HEK293 (cell line): ENCODE data around the gene RNF115.

Experiments used
- CTCF ChIA-PET: fragments of 350-600 bp; formaldehyde crosslinking; extraction: SDS; loops from one replicate; lab custom pipeline; 2021; ENCODE audit warnings: antibody characterized with exemption; lab: Yijun Ruan, JAX
- POLR2A ChIA-PET: fragments of 300-600 bp; formaldehyde crosslinking; extraction: SDS; loops from one replicate; lab custom pipeline; 2020; ENCODE audit warnings: antibody characterized with exemption, inconsistent platforms; lab: Yijun Ruan, JAX
- H3K27ac ChIP-seq: fragments of 200-500 bp; sonication (Bioruptor generic); 2 replicates; pipeline ENCODE4 v1.5.1; 2014; ENCODE audit warnings: low read depth, low read length, control low read depth, inconsistent platforms; ENCODE audit errors: extremely low read depth
- H3K36me3 ChIP-seq, 2 experiments: fragments of 200-500 bp in 1 of 2; sonication (Bioruptor generic) in 1 of 2; 1 replicate in 1 of 2; 2 replicates in 1 of 2; pipeline ENCODE4 v1.5.1; 2014 to 2017; ENCODE audit warnings: inconsistent platforms in 2 of 2, low read length in 2 of 2; ENCODE audit not compliant: control insufficient read depth in 2 of 2, insufficient read depth in 1 of 2
- H3K4me1 ChIP-seq: fragments of 200-500 bp; sonication (Bioruptor generic); 2 replicates; pipeline ENCODE4 v1.5.1; 2014; ENCODE audit warnings: mild to moderate bottlenecking, low read length, inconsistent platforms; ENCODE audit not compliant: control insufficient read depth, insufficient read depth
- H3K4me3 ChIP-seq: 2 replicates; pipeline ENCODE4 v1.5.1; 2011; ENCODE audit warnings: low read depth, mild to moderate bottlenecking, control low read depth, low read length, moderate library complexity
- H3K9me3 ChIP-seq: fragments of 200-500 bp; sonication (Bioruptor generic); 2 replicates; pipeline ENCODE4 v1.5.1; 2014; ENCODE audit warnings: low read depth, low read length, inconsistent platforms; ENCODE audit not compliant: control insufficient read depth, insufficient read depth
- CTCF ChIP-seq: fragments of 450-650 bp; formaldehyde crosslinking; IDR thresholded peaks from 2 replicates; pipeline ENCODE4 v1.5.1; 2016; ENCODE audit warnings: missing biosample characterization, missing genetic modification characterization
- INSM2 ChIP-seq: fragments of 450-650 bp; formaldehyde crosslinking; IDR thresholded peaks from 2 replicates; pipeline ENCODE4 v1.5.1; 2016; ENCODE audit warnings: missing biosample characterization, missing genetic modification characterization
- SETDB1 ChIP-seq: IDR thresholded peaks from one replicate; pipeline ENCODE4 v1.6.1; 2017; ENCODE audit warnings: mild to moderate bottlenecking, low read length, moderate library complexity, mixed read lengths; ENCODE audit not compliant: insufficient read length
- TRIM28 ChIP-seq: IDR thresholded peaks from 2 replicates; pipeline ENCODE4 v1.6.1; 2011; ENCODE audit warnings: low read length, control low read depth, borderline replicate concordance
- YY1 ChIP-seq: fragments of 450-650 bp; formaldehyde crosslinking; IDR thresholded peaks from 2 replicates; pipeline ENCODE4 v1.5.1; 2018; ENCODE audit warnings: missing biosample characterization, missing genetic modification characterization
- ZFP3 ChIP-seq: fragments of 450-650 bp; formaldehyde crosslinking; IDR thresholded peaks from 2 replicates; pipeline ENCODE4 v1.5.1; 2016; ENCODE audit warnings: low read depth, missing biosample characterization, missing genetic modification characterization
- ZNF174 ChIP-seq: fragments of 450-650 bp; formaldehyde crosslinking; IDR thresholded peaks from 2 replicates; pipeline ENCODE4 v1.5.0; 2017; ENCODE audit warnings: missing biosample characterization, mild to moderate bottlenecking, missing genetic modification characterization
- ZNF18 ChIP-seq: fragments of 450-650 bp; formaldehyde crosslinking; IDR thresholded peaks from 2 replicates; pipeline ENCODE4 v1.5.1; 2016; ENCODE audit warnings: missing biosample characterization, missing genetic modification characterization
- ZNF24 ChIP-seq: fragments of 450-650 bp; formaldehyde crosslinking; IDR thresholded peaks from 2 replicates; pipeline ENCODE4 v1.5.1; 2016; ENCODE audit warnings: missing biosample characterization, missing genetic modification characterization
- ZNF518A ChIP-seq: fragments of 450-650 bp; formaldehyde crosslinking; conservative IDR thresholded peaks from 2 replicates; pipeline ENCODE4 v1.5.1; 2016; ENCODE audit warnings: low read depth, missing biosample characterization, missing genetic modification characterization
- ZNF654 ChIP-seq: fragments of 450-650 bp; formaldehyde crosslinking; IDR thresholded peaks from 2 replicates; pipeline ENCODE4 v1.5.1; 2016; ENCODE audit warnings: low read depth, missing biosample characterization, missing genetic modification characterization
- ZNF658 ChIP-seq: fragments of 450-650 bp; formaldehyde crosslinking; IDR thresholded peaks from 2 replicates; pipeline ENCODE4; 2016; ENCODE audit warnings: missing biosample characterization, missing genetic modification characterization
- ZNF777 ChIP-seq: fragments of 450-650 bp; formaldehyde crosslinking; IDR thresholded peaks from 2 replicates; pipeline ENCODE4 v1.5.1; 2017; ENCODE audit warnings: missing biosample characterization, missing genetic modification characterization, borderline replicate concordance
- ZSCAN4 ChIP-seq: fragments of 450-650 bp; formaldehyde crosslinking; IDR thresholded peaks from 2 replicates; pipeline ENCODE4 v1.5.1; 2017; ENCODE audit warnings: missing biosample characterization, missing genetic modification characterization

The RNF115 gene

GRCh38 chr1:145716641-145717345, 107.1 kb downstream of the RNF115 start:
- Histone ChIP-seq H3K9me3 (no peaks in the 10 kb centered on the region), H3K27ac (no peak overlapping the region), H3K36me3 (no peaks in the 10 kb centered on the region; a peak in 1 of 3 replicates), H3K4me3 (no peak overlapping the region), H3K4me1 (no peaks in the 10 kb centered on the region)
- POLR2A ChIA-PET = no interaction called here
- TF ChIP-seq TRIM28 = no peak
- no peak for TF ChIP-seq SETDB1
- TF ChIP-seq ZNF518A (tag by site-specific recombination) = no peak
- no peak for TF ChIP-seq ZNF24
- no peak for TF ChIP-seq ZFP3
- TF ChIP-seq ZNF658 = no peak
- no peak for TF ChIP-seq ZNF654
- no peak for TF ChIP-seq ZNF174 (tag by site-specific recombination)
- no peak for TF ChIP-seq ZNF18 (tag by site-specific recombination)
- no peak for TF ChIP-seq YY1 (tag by site-specific recombination)
- TF ChIP-seq CTCF (tag by site-specific recombination) = no peak
- TF ChIP-seq ZNF777 (tag by site-specific recombination) = no peak
- no peak for TF ChIP-seq INSM2 (tag by site-specific recombination)
- TF ChIP-seq ZSCAN4 (tag by site-specific recombination) = no peak
- CTCF ChIA-PET = interaction anchor here (1.0 to 1.1 kb wide), 2 partner anchors 9 to 25 kb away, joined by 3 to 4 read pairs; no protein-coding TSS in a partner anchor
